BE2C (cell line): ENCODE results near the gene RPS19BP1.
A peak's percentile ranks its signal among the peaks of the same experiment; 100 is the strongest.

Source experiments
- DNase-seq: peaks from one replicate; pipeline ENCODE4 v3.0.0-alpha.2; 2020
- H3K27me3 ChIP-seq: fragments of 250-450 bp; sonication (Bioruptor Pico); 2 replicates; pipeline ENCODE4 v1.5.1; 2020; ENCODE audit warnings: mild to moderate bottlenecking
- H3K36me3 ChIP-seq: fragments of 250-450 bp; sonication (Bioruptor Pico); 2 replicates; pipeline ENCODE4 v1.5.1; 2020; ENCODE audit warnings: mild to moderate bottlenecking
- H3K4me1 ChIP-seq: fragments of 250-450 bp; sonication (Bioruptor Pico); 2 replicates; pipeline ENCODE4 v1.5.1; 2020
- H3K4me3 ChIP-seq: 2 replicates; pipeline ENCODE4 v1.5.1; 2011; ENCODE audit warnings: low read depth, low read length
- H3K9me3 ChIP-seq: fragments of 250-450 bp; sonication (Bioruptor Pico); 2 replicates; pipeline ENCODE4 v1.5.1; 2020
- CTCF ChIP-seq: IDR thresholded peaks from 2 replicates; pipeline ENCODE4 v1.5.1; 2012; ENCODE audit warnings: mild to moderate bottlenecking, low read depth, low read length

Gene RPS19BP1

DNA sequence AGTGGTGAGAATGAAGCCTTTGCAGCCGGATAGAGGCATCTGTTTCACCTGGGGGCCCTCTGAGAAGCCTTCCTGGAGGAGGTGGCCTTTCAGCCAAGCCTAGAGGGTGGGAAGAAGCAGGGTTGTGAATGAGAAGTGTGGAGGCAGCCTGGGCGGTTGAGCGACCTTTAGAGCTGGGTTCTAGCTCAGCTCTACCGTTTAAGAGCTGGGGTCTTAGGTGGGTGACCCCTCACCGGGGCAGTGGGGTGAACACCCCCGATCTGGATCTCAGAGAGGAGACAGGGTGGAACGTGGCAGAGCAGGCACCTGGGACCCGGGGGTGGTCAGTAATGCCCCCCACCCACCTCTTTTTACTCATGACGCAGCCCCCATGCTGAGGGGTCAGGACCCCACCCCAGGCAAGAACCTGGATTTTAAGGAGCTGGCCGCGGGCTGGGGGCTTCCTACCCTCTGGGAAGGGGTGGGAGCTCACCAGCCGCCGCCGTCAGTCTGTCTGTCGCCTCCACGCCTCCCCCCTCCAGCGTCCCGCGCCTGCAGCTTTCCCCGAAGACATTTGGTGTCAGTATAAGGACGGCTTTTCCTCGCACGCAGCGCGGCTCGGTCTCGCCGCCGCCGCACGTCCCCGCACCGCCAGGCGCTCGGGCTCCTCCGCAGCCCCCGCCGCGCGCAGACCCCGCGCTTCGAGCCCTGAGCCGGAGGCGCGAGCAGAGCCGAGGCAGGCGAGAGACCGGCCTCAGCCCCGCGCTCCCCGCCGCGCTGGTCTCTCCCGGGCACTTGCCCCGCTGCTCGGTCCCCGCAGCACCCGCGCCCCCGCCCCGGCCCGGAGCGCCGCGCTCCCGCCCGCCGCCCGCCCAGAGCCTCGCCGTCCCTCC, 24.7 kb upstream of the RPS19BP1 start:
- H3K4me3 ChIP-seq: no peak overlapping the region
- no peaks in the 10 kb centered on the region for H3K36me3 ChIP-seq
- DNase-seq: peak; percentile 53
- H3K9me3 ChIP-seq: no peaks in the 10 kb centered on the region
- TF ChIP-seq CTCF: no peak
- H3K4me1 ChIP-seq: no peaks in the 10 kb centered on the region
- peaks cover 24% of the 10 kb centered on the region for H3K27me3 ChIP-seq

GRCh38 chr22:39554151-39554550, 21.6 kb upstream of the RPS19BP1 start:
- Histone ChIP-seq H3K9me3 (no peaks in the 10 kb centered on the region), H3K36me3 (no peaks in the 10 kb centered on the region), H3K4me1 (no peaks in the 10 kb centered on the region), H3K4me3 (no peak overlapping the region), H3K27me3 (peaks cover 24% of the 10 kb centered on the region)
- no peak for TF ChIP-seq CTCF
- DNase-seq: no peak

DNA sequence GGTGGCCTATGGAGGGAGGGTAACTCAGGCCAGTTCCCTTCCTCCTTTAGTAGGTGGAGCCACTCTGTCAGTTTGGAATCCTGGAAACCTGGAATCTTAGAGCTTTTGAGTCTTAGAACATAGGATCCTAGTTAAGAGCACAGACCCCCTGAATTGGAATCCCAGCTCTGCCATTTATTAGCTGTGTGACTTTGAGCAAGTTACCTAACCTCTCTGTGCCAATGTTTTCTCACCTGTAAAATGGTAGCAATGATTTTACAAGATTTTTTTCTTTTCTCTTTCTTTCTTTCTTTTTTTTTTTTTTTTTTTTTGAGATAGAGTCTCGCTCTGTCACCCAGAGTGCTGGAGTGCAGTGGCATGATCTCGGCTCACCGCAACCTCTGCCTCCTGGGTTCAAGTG, 20.9 kb upstream of the RPS19BP1 start:
- H3K27me3 ChIP-seq: peaks cover 24% of the 10 kb centered on the region
- no peak for DNase-seq
- no peak overlapping the region for H3K4me3 ChIP-seq
- H3K9me3 ChIP-seq: no peaks in the 10 kb centered on the region
- no peaks in the 10 kb centered on the region for H3K4me1 ChIP-seq
- no peaks in the 10 kb centered on the region for H3K36me3 ChIP-seq
- TF ChIP-seq CTCF: no peak

- peaks cover 11% of the 10 kb centered on the region for H3K4me1 ChIP-seq
- no peak overlapping the region for H3K4me3 ChIP-seq
- no peaks in the 10 kb centered on the region for H3K9me3 ChIP-seq
- H3K36me3 ChIP-seq: no peaks in the 10 kb centered on the region
- H3K27me3 ChIP-seq: no peaks in the 10 kb centered on the region
- DNase-seq: no peak
- TF ChIP-seq CTCF: no peak
These were observed 15.0 kb upstream of the RPS19BP1 start for GRCh38 chr22:39547587-39547947.

- Histone ChIP-seq H3K27me3 (no peaks in the 10 kb centered on the region), H3K4me3 (no peak overlapping the region), H3K36me3 (no peaks in the 10 kb centered on the region), H3K9me3 (no peaks in the 10 kb centered on the region), H3K4me1 (peaks cover 11% of the 10 kb centered on the region)
- TF ChIP-seq CTCF: no peak
- DNase-seq: no peak
These were observed 14.5 kb upstream of the RPS19BP1 start for GRCh38 chr22:39546889-39547586.
